WTC11 (cell line): ENCODE results near the gene LRRC7. TPM values are rescaled to one million over a fixed set of nuclear protein-coding genes. Genes with fewer than 3 reads are reported as not detected.

Experiments used
- ATAC-seq: fragments of 200-7000 bp; cut with Tn5 transposase; 2 replicates; pipeline ENCODE4 v1.10.0; 2021; ENCODE audit warnings: mild to moderate bottlenecking, moderate library complexity
- CTCF ChIA-PET: fragments of 300-600 bp; sonication (Branson Sonifier 250); formaldehyde crosslinking; loops from one replicate; lab custom pipeline; 2021; ENCODE audit warnings: antibody characterized with exemption; lab: Charles Lee
- POLR2A ChIA-PET: fragments of 350-600 bp; sonication (Branson Sonifier 250); formaldehyde crosslinking; loops from one replicate; lab custom pipeline; 2021; ENCODE audit warnings: antibody characterized with exemption; lab: Charles Lee
- DNase-seq: peaks from one replicate; pipeline ENCODE4 v3.0.0; 2021; ENCODE audit warnings: low spot score
- H3K27ac Mint-ChIP-seq: 2 replicates; pipeline ENCODE4 v1.8.0; 2021; ENCODE audit warnings: mixed read lengths
- H3K27me3 Mint-ChIP-seq: 2 replicates; pipeline ENCODE4 v1.8.0; 2021; ENCODE audit warnings: low read depth, mild to moderate bottlenecking, moderate library complexity, mixed read lengths
- H3K36me3 Mint-ChIP-seq: 2 replicates; pipeline ENCODE4 v1.8.0; 2021; ENCODE audit warnings: mixed read lengths
- H3K4me1 Mint-ChIP-seq: 2 replicates; pipeline ENCODE4 v1.8.0; 2022; ENCODE audit warnings: mixed read lengths
- H3K4me3 Mint-ChIP-seq: 2 replicates; pipeline ENCODE4 v1.8.0; 2021; ENCODE audit warnings: mild to moderate bottlenecking, moderate library complexity, mixed read lengths
- H3K9me3 Mint-ChIP-seq: 2 replicates; pipeline ENCODE4 v1.8.0; 2021; ENCODE audit warnings: mixed read lengths
- CBFB ChIP-seq: sonication (generic); formaldehyde crosslinking; IDR thresholded peaks from 2 replicates; pipeline ENCODE4 v1.8.1; 2022; ENCODE audit warnings: mild to moderate bottlenecking, low read depth, missing genetic modification reagents
- FOXP1 ChIP-seq: sonication (generic); formaldehyde crosslinking; IDR thresholded peaks from 2 replicates; pipeline ENCODE4 v1.8.0; 2022; ENCODE audit warnings: missing genetic modification reagents, mild to moderate bottlenecking, moderate library complexity, borderline replicate concordance
- JUN ChIP-seq: sonication (generic); formaldehyde crosslinking; IDR thresholded peaks from 2 replicates; pipeline ENCODE4 v1.8.0; 2023; ENCODE audit warnings: mild to moderate bottlenecking, missing genetic modification reagents
- KAT7 ChIP-seq: sonication (generic); formaldehyde crosslinking; IDR thresholded peaks from 2 replicates; pipeline ENCODE4 v1.8.1; 2023; ENCODE audit warnings: missing genetic modification reagents, mild to moderate bottlenecking, borderline replicate concordance
- RELA ChIP-seq: sonication (generic); formaldehyde crosslinking; IDR thresholded peaks from 2 replicates; pipeline ENCODE4 v1.8.1; 2022; ENCODE audit warnings: missing genetic modification reagents, mild to moderate bottlenecking, borderline replicate concordance
- TEAD4 ChIP-seq: sonication (generic); formaldehyde crosslinking; IDR thresholded peaks from 2 replicates; pipeline ENCODE4 v1.8.0; 2022; ENCODE audit warnings: mild to moderate bottlenecking, missing genetic modification reagents
- USF1 ChIP-seq: sonication (generic); formaldehyde crosslinking; IDR thresholded peaks from 2 replicates; pipeline ENCODE4 v1.8.0; 2022; ENCODE audit warnings: mild to moderate bottlenecking, missing genetic modification reagents
- ZBTB43 ChIP-seq: sonication (generic); formaldehyde crosslinking; IDR thresholded peaks from 2 replicates; pipeline ENCODE4 v1.8.1; 2023; ENCODE audit warnings: mild to moderate bottlenecking, missing genetic modification reagents
- ZNF317 ChIP-seq: sonication (generic); formaldehyde crosslinking; IDR thresholded peaks from 2 replicates; pipeline ENCODE4 v1.8.1; 2023; ENCODE audit warnings: low read depth, mild to moderate bottlenecking, moderate library complexity, missing genetic modification reagents, borderline replicate concordance
- ZNF396 ChIP-seq: fragments of 250-450 bp; sonication (Bioruptor Pico); IDR thresholded peaks from 2 replicates; pipeline ENCODE4 v1.8.0; 2021; ENCODE audit warnings: mild to moderate bottlenecking, moderate library complexity, borderline replicate concordance
- ZNF423 ChIP-seq: fragments of 250-450 bp; sonication (Bioruptor Pico); IDR thresholded peaks from 2 replicates; pipeline ENCODE4 v2.1.2; 2022; ENCODE audit warnings: mild to moderate bottlenecking, moderate library complexity
- ZNF671 ChIP-seq: fragments of 250-450 bp; sonication (Bioruptor Pico); IDR thresholded peaks from 2 replicates; pipeline ENCODE4 v1.8.0; 2021; ENCODE audit warnings: mild to moderate bottlenecking
- total RNA-seq: library from RNA; stranded (reverse); gene quantifications from 3 replicates; pipeline ENCODE4 v1.2.3, GENCODE V29; 2021
- TF ChIP-seq, protein P1 (sequence below): fragments of 250-450 bp; sonication (Bioruptor Pico); conservative IDR thresholded peaks from 2 replicates; pipeline ENCODE4 v1.9.0; 2021; ENCODE audit warnings: mild to moderate bottlenecking
- TF ChIP-seq, protein P2 (sequence below): sonication (generic); formaldehyde crosslinking; IDR thresholded peaks from 2 replicates; pipeline ENCODE4 v1.8.1; 2023; ENCODE audit warnings: mild to moderate bottlenecking, missing genetic modification reagents, borderline replicate concordance
- TF ChIP-seq, protein P3 (sequence below): sonication (generic); formaldehyde crosslinking; IDR thresholded peaks from 2 replicates; pipeline ENCODE4 v1.8.1; 2023; ENCODE audit warnings: mild to moderate bottlenecking, missing genetic modification reagents, moderate library complexity
- TF ChIP-seq, protein P4 (sequence below): sonication (generic); formaldehyde crosslinking; IDR thresholded peaks from 2 replicates; pipeline ENCODE4 v1.8.1; 2022; ENCODE audit warnings: low read depth, missing genetic modification reagents, borderline replicate concordance
- TF ChIP-seq, protein P5 (sequence below): sonication (generic); formaldehyde crosslinking; IDR thresholded peaks from 2 replicates; pipeline ENCODE4 v1.8.0; 2022; ENCODE audit warnings: missing genetic modification reagents
- TF ChIP-seq, protein P6 (sequence below): sonication (generic); formaldehyde crosslinking; IDR thresholded peaks from 2 replicates; pipeline ENCODE4 v1.8.1; 2022; ENCODE audit warnings: mild to moderate bottlenecking, missing genetic modification reagents, moderate library complexity, borderline replicate concordance

LRRC7 gene
- total RNA-seq, 1 experiment from 2014 or later, result not detected

GRCh38 chr1:69888657-69889056 lies 320.9 kb downstream of the LRRC7 start:
- ChIA-PET POLR2A (no interaction called here), CTCF (no interaction called here)
- H3K27ac Mint-ChIP-seq, result no peak overlapping the region
- no peak for ATAC-seq
- peaks cover 31% of the 10 kb centered on the region for H3K9me3 Mint-ChIP-seq
- peaks cover 3% of the 10 kb centered on the region; the same call in 1 of the 2 replicates for H3K4me1 Mint-ChIP-seq
- no peak for TF ChIP-seq ZNF317 (CRISPR knock-in tag)
- TF ChIP-seq, protein P1, sequence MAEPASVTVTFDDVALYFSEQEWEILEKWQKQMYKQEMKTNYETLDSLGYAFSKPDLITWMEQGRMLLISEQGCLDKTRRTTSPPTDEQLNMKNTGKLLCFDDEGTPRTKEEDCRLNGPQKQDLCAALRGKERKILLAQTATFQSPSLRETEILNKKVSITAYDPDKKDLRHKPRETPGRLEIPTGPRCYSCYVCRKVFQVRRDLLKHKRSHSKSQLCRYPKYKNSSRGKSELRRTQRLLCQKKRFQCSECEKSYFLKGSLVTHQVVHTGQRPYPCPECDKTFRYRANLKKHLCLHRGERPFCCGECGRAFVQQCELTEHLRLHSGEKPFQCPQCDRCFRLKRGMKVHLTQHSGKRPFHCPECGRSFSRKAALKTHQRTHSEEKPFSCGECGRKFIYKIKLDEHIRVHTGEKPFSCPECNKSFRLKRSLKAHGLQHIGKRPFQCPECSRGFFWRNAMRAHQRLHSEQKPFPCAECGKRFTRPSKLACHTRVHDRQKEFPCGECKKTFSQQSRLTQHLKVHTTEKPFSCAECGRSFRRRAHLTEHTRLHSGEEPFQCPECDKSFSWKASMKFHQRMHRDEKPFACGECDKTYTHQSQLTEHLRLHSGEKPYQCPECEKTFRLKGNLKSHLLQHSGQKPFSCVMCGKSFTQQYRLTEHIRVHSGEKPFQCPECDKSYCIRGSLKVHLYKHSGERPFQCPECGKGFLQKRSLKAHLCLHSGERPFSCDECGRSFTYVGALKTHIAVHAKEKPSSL (CRISPR knock-in tag), result no peak
- no peak for TF ChIP-seq ZNF396 (CRISPR knock-in tag)
- no peak overlapping the region for H3K4me3 Mint-ChIP-seq
- peaks cover 29% of the 10 kb centered on the region for H3K36me3 Mint-ChIP-seq
- no peaks in the 10 kb centered on the region; the same call in 1 of the 2 replicates for H3K27me3 Mint-ChIP-seq
- DNase-seq, result no peak

DNA sequence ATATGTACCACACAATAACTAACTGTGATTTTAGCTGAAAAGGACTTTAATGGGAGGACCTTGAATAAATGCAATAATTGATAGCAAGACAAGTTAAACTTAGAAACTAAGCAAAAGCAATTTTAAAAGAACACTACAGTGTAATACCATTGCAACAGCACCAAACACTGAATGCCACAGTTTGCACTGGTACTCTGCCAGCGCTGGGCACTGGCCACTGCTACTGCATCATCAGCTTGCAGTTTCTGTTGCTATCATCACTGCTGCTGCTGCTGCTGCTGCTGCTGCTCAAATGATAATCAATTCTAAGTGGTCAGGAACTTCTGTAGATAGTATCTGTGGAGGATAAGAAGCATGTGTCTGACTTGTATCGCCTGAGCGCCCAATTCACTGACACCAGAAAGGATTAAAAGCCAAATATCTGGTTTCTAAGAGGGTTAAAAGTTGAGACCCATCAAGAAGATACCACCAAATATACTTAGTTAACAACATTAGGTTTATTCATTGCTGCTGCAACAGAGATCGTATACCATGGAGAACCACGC lies 330.8 kb downstream of the LRRC7 start:
- Mint-ChIP-seq H3K36me3 (no peaks in the 10 kb centered on the region), H3K4me3 (no peak overlapping the region), H3K9me3 (no peaks in the 10 kb centered on the region), H3K27me3 (no peaks in the 10 kb centered on the region), H3K27ac (no peak overlapping the region), H3K4me1 (no peaks in the 10 kb centered on the region)
- no peak for DNase-seq
- ATAC-seq, result no peak
- ChIA-PET CTCF (no interaction called here), POLR2A (no interaction called here)
- TF ChIP-seq FOXP1 (CRISPR knock-in tag) (no peak), ZBTB43 (CRISPR knock-in tag) (no peak), JUN (CRISPR knock-in tag) (no peak), ZNF671 (CRISPR knock-in tag) (no peak), RELA (CRISPR knock-in tag) (no peak), ZNF423 (no peak), USF1 (CRISPR knock-in tag) (no peak), CBFB (CRISPR knock-in tag) (no peak), TEAD4 (CRISPR knock-in tag) (no peak), KAT7 (no peak)
- TF ChIP-seq, protein P2, sequence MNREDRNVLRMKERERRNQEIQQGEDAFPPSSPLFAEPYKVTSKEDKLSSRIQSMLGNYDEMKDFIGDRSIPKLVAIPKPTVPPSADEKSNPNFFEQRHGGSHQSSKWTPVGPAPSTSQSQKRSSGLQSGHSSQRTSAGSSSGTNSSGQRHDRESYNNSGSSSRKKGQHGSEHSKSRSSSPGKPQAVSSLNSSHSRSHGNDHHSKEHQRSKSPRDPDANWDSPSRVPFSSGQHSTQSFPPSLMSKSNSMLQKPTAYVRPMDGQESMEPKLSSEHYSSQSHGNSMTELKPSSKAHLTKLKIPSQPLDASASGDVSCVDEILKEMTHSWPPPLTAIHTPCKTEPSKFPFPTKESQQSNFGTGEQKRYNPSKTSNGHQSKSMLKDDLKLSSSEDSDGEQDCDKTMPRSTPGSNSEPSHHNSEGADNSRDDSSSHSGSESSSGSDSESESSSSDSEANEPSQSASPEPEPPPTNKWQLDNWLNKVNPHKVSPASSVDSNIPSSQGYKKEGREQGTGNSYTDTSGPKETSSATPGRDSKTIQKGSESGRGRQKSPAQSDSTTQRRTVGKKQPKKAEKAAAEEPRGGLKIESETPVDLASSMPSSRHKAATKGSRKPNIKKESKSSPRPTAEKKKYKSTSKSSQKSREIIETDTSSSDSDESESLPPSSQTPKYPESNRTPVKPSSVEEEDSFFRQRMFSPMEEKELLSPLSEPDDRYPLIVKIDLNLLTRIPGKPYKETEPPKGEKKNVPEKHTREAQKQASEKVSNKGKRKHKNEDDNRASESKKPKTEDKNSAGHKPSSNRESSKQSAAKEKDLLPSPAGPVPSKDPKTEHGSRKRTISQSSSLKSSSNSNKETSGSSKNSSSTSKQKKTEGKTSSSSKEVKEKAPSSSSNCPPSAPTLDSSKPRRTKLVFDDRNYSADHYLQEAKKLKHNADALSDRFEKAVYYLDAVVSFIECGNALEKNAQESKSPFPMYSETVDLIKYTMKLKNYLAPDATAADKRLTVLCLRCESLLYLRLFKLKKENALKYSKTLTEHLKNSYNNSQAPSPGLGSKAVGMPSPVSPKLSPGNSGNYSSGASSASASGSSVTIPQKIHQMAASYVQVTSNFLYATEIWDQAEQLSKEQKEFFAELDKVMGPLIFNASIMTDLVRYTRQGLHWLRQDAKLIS, result no peak
- TF ChIP-seq, protein P3, sequence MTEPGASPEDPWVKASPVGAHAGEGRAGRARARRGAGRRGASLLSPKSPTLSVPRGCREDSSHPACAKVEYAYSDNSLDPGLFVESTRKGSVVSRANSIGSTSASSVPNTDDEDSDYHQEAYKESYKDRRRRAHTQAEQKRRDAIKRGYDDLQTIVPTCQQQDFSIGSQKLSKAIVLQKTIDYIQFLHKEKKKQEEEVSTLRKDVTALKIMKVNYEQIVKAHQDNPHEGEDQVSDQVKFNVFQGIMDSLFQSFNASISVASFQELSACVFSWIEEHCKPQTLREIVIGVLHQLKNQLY (CRISPR knock-in tag), result no peak
- TF ChIP-seq, protein P4, sequence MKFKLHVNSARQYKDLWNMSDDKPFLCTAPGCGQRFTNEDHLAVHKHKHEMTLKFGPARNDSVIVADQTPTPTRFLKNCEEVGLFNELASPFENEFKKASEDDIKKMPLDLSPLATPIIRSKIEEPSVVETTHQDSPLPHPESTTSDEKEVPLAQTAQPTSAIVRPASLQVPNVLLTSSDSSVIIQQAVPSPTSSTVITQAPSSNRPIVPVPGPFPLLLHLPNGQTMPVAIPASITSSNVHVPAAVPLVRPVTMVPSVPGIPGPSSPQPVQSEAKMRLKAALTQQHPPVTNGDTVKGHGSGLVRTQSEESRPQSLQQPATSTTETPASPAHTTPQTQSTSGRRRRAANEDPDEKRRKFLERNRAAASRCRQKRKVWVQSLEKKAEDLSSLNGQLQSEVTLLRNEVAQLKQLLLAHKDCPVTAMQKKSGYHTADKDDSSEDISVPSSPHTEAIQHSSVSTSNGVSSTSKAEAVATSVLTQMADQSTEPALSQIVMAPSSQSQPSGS (CRISPR knock-in tag), result no peak
- TF ChIP-seq, protein P5, sequence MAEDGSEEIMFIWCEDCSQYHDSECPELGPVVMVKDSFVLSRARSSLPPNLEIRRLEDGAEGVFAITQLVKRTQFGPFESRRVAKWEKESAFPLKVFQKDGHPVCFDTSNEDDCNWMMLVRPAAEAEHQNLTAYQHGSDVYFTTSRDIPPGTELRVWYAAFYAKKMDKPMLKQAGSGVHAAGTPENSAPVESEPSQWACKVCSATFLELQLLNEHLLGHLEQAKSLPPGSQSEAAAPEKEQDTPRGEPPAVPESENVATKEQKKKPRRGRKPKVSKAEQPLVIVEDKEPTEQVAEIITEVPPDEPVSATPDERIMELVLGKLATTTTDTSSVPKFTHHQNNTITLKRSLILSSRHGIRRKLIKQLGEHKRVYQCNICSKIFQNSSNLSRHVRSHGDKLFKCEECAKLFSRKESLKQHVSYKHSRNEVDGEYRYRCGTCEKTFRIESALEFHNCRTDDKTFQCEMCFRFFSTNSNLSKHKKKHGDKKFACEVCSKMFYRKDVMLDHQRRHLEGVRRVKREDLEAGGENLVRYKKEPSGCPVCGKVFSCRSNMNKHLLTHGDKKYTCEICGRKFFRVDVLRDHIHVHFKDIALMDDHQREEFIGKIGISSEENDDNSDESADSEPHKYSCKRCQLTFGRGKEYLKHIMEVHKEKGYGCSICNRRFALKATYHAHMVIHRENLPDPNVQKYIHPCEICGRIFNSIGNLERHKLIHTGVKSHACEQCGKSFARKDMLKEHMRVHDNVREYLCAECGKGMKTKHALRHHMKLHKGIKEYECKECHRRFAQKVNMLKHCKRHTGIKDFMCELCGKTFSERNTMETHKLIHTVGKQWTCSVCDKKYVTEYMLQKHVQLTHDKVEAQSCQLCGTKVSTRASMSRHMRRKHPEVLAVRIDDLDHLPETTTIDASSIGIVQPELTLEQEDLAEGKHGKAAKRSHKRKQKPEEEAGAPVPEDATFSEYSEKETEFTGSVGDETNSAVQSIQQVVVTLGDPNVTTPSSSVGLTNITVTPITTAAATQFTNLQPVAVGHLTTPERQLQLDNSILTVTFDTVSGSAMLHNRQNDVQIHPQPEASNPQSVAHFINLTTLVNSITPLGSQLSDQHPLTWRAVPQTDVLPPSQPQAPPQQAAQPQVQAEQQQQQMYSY, result no peak
- TF ChIP-seq, protein P6, sequence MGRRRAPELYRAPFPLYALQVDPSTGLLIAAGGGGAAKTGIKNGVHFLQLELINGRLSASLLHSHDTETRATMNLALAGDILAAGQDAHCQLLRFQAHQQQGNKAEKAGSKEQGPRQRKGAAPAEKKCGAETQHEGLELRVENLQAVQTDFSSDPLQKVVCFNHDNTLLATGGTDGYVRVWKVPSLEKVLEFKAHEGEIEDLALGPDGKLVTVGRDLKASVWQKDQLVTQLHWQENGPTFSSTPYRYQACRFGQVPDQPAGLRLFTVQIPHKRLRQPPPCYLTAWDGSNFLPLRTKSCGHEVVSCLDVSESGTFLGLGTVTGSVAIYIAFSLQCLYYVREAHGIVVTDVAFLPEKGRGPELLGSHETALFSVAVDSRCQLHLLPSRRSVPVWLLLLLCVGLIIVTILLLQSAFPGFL (CRISPR knock-in tag), result no peak
